AG09319 (cell line): ENCODE data around the gene TSPAN32.

ENCODE experiments used
- DNase-seq: peaks from one replicate; pipeline ENCODE4 v3.0.0-alpha.2; 2010; ENCODE audit warnings: low read depth; ENCODE audit errors: extremely low read depth
- TF ChIP-seq, protein P1 (sequence below): IDR thresholded peaks from 2 replicates; pipeline ENCODE4 v1.5.1; 2011; ENCODE audit warnings: low read depth, mild to moderate bottlenecking, inconsistent platforms, low read length, moderate library complexity

TSPAN32 gene

DNA sequence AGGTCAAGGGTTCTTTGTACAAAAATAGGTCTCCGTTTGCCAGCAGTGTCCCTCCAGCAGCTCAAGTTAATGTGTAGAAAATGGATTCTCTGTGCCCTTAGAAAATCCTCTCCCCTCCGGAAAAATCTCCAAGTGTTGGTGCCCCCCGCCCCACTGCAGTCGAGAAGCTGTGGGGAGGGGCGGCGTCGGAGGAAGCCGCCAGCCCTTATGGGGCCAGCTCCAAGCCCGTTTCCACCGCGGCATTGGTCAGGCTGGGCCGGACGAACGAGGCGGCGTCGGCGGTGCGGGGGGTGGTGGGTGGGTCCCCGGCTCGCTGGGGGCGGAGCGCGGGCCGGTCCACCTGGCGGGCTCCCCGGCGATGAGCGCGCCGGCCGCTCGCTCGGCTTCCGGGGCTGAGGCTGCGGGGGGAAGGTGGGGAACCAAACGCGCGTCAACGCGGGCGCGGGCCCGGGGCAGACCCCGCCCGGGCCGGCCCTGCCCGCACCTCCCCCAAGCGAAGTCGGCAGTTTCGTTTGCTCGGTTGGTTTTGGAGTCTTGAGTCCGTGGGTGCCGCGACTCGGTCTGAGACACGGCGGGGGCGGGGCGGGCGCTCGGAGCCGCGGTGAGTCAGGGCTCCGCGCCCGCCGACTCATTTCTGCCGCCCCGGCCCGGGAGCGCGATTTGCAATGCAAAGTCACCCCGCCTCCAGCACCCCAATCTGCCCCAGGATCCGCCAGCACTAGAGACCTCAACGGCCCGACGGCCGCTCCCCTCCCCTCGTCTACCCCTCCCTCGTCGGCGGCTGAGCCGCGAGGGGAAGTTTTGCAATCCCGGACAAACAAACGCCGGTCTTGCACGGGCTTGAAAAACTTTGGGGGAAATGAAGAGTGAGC, 32.8 kb upstream of the TSPAN32 start:
- no peak for DNase-seq

GRCh38 chr11:2269601-2270321, 32.1 kb upstream of the TSPAN32 start:
- TF ChIP-seq, protein P1, sequence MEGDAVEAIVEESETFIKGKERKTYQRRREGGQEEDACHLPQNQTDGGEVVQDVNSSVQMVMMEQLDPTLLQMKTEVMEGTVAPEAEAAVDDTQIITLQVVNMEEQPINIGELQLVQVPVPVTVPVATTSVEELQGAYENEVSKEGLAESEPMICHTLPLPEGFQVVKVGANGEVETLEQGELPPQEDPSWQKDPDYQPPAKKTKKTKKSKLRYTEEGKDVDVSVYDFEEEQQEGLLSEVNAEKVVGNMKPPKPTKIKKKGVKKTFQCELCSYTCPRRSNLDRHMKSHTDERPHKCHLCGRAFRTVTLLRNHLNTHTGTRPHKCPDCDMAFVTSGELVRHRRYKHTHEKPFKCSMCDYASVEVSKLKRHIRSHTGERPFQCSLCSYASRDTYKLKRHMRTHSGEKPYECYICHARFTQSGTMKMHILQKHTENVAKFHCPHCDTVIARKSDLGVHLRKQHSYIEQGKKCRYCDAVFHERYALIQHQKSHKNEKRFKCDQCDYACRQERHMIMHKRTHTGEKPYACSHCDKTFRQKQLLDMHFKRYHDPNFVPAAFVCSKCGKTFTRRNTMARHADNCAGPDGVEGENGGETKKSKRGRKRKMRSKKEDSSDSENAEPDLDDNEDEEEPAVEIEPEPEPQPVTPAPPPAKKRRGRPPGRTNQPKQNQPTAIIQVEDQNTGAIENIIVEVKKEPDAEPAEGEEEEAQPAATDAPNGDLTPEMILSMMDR = no peak; the same call in 1 of the 2 replicates
- peak; percentile 5 for DNase-seq

More for the DNA sequence above, 32.8 kb upstream of the TSPAN32 start:
- TF ChIP-seq, protein P1 = no peak

DNA sequence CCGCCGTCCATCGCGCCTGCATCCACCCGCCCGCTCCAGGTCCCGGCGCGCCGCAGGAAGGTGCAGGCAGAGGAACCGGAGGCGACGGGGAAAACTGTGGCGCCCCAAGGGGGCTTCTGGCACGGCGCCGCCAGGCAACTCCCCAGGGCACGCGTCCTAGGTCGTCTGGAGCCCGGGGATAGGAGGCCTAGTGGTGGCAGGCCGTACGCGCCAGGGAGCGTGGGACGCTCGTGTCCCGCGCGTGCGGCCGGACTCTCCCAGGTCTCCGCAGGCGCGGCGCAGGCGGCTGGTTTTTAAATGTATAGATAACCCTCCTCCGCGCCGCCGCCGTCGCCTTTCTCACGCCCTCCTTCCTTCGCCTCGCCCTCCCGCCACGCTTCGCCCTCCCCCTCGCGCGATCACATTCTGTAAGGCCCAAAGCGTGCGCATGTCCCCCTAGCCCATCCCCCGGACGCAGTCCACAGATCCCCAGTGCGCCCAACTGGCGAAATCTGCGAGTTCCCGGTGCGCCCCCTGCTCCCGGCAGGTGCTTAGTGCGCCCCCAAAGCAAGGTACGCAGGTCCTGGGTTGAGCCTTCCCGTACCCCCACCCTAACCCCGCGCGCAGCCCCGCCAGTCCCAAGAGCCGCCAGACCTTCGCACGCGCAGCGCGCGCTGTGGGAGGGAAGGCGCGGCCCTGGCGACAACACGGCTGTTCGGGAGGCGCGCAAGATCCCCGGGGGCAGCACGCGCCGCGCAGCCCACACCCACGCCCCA, 31.3 kb upstream of the TSPAN32 start, which contains the start of gene ASCL2:
Gene ASCL2, minus strand, starts transcription at position 267 of the 755 bp plus-strand sequence. Its CDS starts 256 bp downstream, at position 11.
- TF ChIP-seq, protein P1 = no peak
- DNase-seq = no peak

- TF ChIP-seq, protein P1 = no peak
- DNase-seq = no peak
Measured at GRCh38 chr11:2271077-2271326, 30.8 kb upstream of the TSPAN32 start.

GRCh38 chr11:2271327-2272227, 30.2 kb upstream of the TSPAN32 start:
- TF ChIP-seq, protein P1 = no peak
- no peak for DNase-seq

DNA sequence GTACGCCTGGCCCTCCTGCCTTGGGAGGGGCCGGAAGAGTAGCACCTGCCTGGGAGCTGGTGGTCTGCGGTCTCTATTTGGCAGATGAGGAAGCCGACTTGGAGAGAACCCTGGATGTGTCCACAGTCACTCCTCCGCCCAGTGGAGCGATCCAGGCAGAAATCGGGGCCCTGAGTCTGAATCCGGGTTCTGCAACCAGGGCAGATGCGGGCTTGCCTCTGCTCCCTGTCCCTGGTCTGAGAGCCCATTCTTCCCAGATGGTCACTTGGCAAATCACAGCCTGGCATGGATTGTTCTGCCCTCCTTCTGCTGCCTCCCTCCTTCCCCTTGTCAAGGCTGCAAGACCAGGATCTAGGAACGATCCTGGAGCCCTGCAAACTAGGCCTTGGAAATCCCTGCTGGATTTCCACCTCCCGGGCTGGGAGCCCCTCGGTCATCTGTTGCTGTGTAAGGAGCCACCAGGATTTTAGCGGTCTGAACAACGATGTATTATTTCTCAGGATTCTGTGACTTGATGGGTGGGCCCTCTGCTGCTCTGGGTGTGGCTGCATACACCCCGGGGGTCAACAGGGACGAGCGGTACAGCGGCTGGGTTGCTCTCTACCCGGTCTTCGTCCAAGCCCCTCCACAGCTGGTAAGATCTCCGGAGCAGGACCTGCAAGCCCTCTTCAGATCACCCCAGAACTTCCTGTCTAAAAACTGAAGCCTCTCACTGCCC, 29.4 kb upstream of the TSPAN32 start:
- no peak for DNase-seq
- TF ChIP-seq, protein P1 = no peak
